Upper lobe of right lung (tissue), 1 donor: ENCODE results near the gene ING5. TPM values are rescaled to one million over a fixed set of nuclear protein-coding genes. Genes with fewer than 3 reads are reported as not detected.

Source experiments
- ATAC-seq: fragments of 200-7000 bp; cut with Tn5 transposase; one replicate; pipeline ENCODE4 v1.9.1; 2020; ENCODE audit warnings: mild to moderate bottlenecking, moderate library complexity
- DNase-seq: peaks from one replicate; pipeline ENCODE4 v3.0.0-alpha.2; 2020
- H3K27ac ChIP-seq: fragments of 200-600 bp; one replicate; pipeline ENCODE4 v1.8.0; 2022
- H3K27me3 ChIP-seq: fragments of 200-600 bp; one replicate; pipeline ENCODE4 v1.8.0; 2022; ENCODE audit warnings: mild to moderate bottlenecking
- H3K36me3 ChIP-seq: fragments of 200-600 bp; one replicate; pipeline ENCODE4 v1.8.0; 2022
- H3K4me1 ChIP-seq: fragments of 200-600 bp; one replicate; pipeline ENCODE4 v1.8.0; 2022
- H3K4me3 ChIP-seq: fragments of 200-600 bp; one replicate; pipeline ENCODE4 v1.8.0; 2022; ENCODE audit warnings: mild to moderate bottlenecking
- H3K9me3 ChIP-seq: fragments of 200-600 bp; one replicate; pipeline ENCODE4 v1.8.0; 2022
- CTCF ChIP-seq: fragments of 200-600 bp; IDR thresholded peaks from one replicate; pipeline ENCODE4 v1.8.0; 2022; ENCODE audit warnings: antibody characterized with exemption
- intact Hi-C: fragments of 100-400 bp; cut with DNase I; formaldehyde crosslinking; loops from one replicate; pipeline ENCODE4 v1.11.0; 2022
- total RNA-seq: library from RNA; stranded (reverse); fragmentation: NEBNext Ultra II Directional; extraction: Animal tissue kit (Norgen Biotek cat#: 25700); gene quantifications from one replicate; pipeline ENCODE4 v1.2.1, GENCODE V29; 2021
- donor health status: DM: no; HTN: yes; CAD: no; lungs with severe emphysema.

The ING5 gene
- total RNA-seq, 1 donor from 2014 or later = 36.5 TPM

- DNase-seq = no peak
- no peaks in the 10 kb centered on the region for H3K27me3 ChIP-seq
- H3K27ac ChIP-seq = no peak overlapping the region
- no peak for TF ChIP-seq CTCF
- peaks cover 6% of the 10 kb centered on the region for H3K4me1 ChIP-seq
- H3K9me3 ChIP-seq = no peaks in the 10 kb centered on the region
- H3K4me3 ChIP-seq = no peak overlapping the region
- ATAC-seq = no peak
- peaks cover 25% of the 10 kb centered on the region for H3K36me3 ChIP-seq
- intact Hi-C loops = no loop called here
Measured at GRCh38 chr2:241752689-241753276, 50.9 kb downstream of the ING5 start.

DNA sequence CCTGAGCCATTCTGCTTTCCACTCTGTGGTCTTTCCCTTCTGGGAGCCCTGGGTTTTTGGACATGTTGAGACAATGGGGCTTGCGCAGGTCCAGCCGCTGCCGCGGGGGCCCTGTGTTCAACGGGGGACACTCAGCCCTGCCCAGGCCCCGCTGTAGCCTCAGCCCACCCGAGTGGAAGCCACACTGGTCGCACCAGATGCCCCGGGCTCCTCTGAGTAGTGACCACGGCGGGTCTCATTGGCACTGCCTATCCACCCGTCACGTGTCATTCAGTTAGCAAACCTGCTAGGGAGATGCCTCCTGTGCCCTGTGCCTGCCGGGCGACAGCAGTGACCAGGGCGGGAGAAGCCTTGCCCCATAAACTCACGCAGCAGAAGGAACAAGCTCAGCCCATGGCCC, 51.7 kb downstream of the ING5 start:
- ATAC-seq (no peak), DNase-seq (no peak)
- intact Hi-C loops = no loop called here
- Histone ChIP-seq H3K36me3 (peaks cover 25% of the 10 kb centered on the region), H3K4me1 (peaks cover 6% of the 10 kb centered on the region), H3K27me3 (no peaks in the 10 kb centered on the region), H3K4me3 (no peak overlapping the region), H3K9me3 (no peaks in the 10 kb centered on the region), H3K27ac (no peak overlapping the region)
- TF ChIP-seq CTCF = no peak

- no peak for TF ChIP-seq CTCF
- no peak for ATAC-seq
- peaks cover 25% of the 10 kb centered on the region for H3K36me3 ChIP-seq
- H3K9me3 ChIP-seq = no peaks in the 10 kb centered on the region
- no peak overlapping the region for H3K4me3 ChIP-seq
- DNase-seq = no peak
- intact Hi-C loops = no loop called here
- H3K27me3 ChIP-seq = no peaks in the 10 kb centered on the region
- H3K27ac ChIP-seq = no peak overlapping the region
- peaks cover 6% of the 10 kb centered on the region for H3K4me1 ChIP-seq
Measured at GRCh38 chr2:241754042-241754441, 52.2 kb downstream of the ING5 start.

DNA sequence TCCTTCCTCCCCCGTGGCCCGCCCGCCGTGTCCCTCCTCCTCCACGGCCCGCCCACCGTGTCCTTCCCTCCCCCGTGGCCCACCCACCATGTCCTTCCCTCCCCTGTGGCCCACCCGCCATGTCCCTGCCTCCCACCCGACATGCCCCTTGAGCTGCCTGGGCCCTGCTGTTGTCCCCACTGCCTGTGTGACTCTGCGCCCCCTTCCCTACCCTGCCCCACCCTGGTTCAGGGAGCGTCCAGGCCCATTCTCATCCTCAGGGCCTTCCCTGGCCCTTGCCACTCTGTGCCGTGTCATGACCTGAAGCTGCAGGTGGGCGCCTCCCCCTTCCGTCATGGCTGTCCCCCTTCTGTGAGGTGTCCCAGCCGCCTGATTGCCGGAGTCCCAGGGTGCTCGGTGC, 53.3 kb downstream of the ING5 start:
- Histone ChIP-seq H3K27ac (no peak overlapping the region), H3K4me1 (peaks cover 4% of the 10 kb centered on the region), H3K4me3 (no peak overlapping the region), H3K9me3 (no peaks in the 10 kb centered on the region), H3K36me3 (peaks cover 25% of the 10 kb centered on the region), H3K27me3 (no peaks in the 10 kb centered on the region)
- intact Hi-C loops = no loop called here
- TF ChIP-seq CTCF = no peak
- DNase-seq (no peak), ATAC-seq (no peak)

DNA sequence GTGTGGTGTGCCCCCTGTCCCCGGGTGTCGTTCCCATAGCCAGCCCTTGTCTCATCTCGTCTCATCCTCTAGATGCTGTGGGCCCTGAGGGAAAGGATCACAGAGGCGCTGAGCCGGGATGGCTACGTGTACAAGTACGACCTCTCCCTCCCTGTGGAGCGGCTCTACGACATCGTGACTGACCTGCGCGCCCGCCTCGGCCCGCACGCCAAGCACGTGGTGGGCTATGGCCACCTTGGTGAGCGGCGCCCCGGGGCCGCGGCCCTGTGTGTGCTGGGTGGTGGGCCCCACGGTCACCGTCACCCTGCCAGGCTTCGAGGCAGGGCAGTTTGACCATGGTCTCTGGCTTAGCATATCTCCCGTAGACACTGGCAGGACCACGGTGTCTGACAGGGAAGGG, 53.9 kb downstream of the ING5 start:
- Histone ChIP-seq H3K9me3 (no peaks in the 10 kb centered on the region), H3K36me3 (peaks cover 25% of the 10 kb centered on the region), H3K4me1 (no peaks in the 10 kb centered on the region), H3K27me3 (no peaks in the 10 kb centered on the region), H3K4me3 (no peak overlapping the region), H3K27ac (no peak overlapping the region)
- no peak for DNase-seq
- intact Hi-C loops = no loop called here
- TF ChIP-seq CTCF = no peak
- ATAC-seq = no peak
